Measurements from ENCODE around the gene DIRAS1.
A peak's percentile ranks its signal among the peaks of the same experiment; 100 is the strongest.

The DIRAS1 gene

DNA sequence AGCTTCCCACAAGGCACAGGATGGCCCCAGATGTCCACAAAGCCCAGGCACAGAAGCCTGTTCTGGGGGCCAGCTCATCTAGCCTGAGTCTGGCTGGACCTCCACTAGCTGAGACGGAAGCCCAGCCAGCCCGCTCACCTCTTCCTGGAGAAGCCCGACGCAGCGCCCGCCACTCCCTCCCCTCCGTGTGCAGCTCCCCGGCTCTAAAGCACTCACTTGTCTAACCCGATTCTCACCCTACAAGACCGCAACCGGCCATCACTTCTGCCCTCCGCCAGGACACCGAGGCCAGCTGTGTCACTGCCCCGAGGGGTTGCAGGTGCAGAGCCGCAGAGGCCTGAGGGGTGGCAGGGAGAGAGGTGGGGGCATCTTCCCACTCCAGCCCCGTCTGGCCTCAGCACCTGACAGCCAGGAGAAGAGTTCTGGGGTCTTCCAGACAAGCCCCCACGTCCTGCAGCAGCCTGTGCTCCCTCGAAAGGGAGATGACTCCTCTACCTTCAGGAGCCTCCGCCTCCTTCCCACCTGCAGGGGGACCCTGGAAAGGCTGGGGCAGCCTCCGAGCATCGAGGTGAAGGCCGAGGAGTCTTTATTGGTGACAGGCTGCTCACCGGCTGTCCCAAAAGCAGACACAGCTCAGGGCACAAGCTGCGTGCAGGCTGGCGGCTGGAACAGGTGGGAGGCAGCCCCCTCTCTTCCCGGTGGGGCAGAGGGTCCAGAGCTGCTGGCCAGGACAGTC, 5.9 kb upstream of the DIRAS1 start:
- Histone ChIP-seq H3K9ac (ENCODE audit: low read depth, low read length) (no peak overlapping the region; the same call in 1 of the 2 replicates), H3K4me1 (ENCODE audit: insufficient read depth, low read length) (peaks cover 3% of the 10 kb centered on the region; the same call in 1 of the 2 replicates), H3K36me3 (ENCODE audit: insufficient read depth, low read length) (no peaks in the 10 kb centered on the region), H3K9me3 (ENCODE audit: control insufficient read depth, insufficient read depth, low read length) (no peaks in the 10 kb centered on the region)

DNA sequence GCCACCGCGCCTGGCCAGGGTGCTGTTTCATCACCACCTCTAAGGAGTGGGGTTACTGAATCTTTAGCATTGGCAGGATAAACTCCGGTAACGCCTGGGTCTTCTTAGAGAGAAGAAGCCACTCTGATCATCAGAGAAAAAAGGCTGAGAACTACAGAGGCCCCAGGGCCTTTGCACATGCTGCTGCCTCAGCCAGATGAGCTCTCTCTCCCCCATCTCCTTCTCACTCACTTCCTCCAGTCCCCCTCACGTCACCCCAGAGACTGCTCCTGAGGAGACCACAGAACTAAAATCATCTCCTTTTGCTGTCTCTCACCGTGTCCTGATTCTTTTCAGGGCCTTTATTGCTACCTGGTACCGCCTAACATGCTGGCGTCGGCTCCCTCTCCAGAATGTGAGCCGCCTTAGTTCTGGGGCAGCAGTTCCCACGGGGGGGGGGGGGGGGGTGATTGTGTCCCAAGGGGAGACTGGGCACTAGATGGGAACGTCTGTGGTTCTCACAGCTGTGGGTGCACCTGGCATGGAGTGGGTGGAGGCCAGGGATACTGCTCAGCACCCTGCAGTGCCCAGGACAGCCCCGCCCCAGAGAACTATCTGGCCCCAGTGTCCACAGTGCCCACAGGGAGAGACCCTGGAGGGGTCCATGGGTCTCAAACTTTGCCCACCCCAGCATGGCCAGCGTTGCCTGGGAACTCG, 5.1 kb upstream of the DIRAS1 start:
- H3K36me3 ChIP-seq (ENCODE audit: insufficient read depth, low read length): no peaks in the 10 kb centered on the region
- H3K4me1 ChIP-seq (ENCODE audit: insufficient read depth, low read length): peaks cover 3% of the 10 kb centered on the region; the same call in 1 of the 2 replicates
- no peak overlapping the region for H3K9ac ChIP-seq (ENCODE audit: low read depth, low read length)
- H3K9me3 ChIP-seq (ENCODE audit: control insufficient read depth, insufficient read depth, low read length): no peaks in the 10 kb centered on the region

DNA sequence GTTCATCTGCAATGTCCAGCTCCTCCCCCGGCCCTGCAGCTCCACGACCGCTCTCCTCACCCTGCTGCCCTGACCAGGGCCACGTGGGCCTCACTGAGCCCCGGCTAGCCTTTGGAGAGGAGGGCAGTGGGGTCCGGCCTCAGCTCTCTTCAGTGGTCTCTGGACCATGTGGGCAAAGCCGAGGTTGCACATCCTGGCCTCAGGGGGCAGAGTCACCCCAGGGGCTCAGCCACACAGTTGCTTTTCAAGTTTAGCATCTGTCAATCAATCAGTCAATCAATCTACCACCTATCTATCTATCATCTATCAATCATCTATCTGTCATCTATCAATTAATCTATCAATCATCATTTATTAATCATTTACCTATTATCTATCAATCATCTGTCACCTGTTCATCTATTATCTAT, 3.0 kb upstream of the DIRAS1 start:
- Histone ChIP-seq H3K9ac (ENCODE audit: low read depth, low read length) (no peak overlapping the region), H3K4me1 (ENCODE audit: insufficient read depth, low read length) (peaks cover 3% of the 10 kb centered on the region; the same call in 1 of the 2 replicates), H3K36me3 (ENCODE audit: insufficient read depth, low read length) (no peaks in the 10 kb centered on the region), H3K9me3 (ENCODE audit: control insufficient read depth, insufficient read depth, low read length) (no peaks in the 10 kb centered on the region)

DNA sequence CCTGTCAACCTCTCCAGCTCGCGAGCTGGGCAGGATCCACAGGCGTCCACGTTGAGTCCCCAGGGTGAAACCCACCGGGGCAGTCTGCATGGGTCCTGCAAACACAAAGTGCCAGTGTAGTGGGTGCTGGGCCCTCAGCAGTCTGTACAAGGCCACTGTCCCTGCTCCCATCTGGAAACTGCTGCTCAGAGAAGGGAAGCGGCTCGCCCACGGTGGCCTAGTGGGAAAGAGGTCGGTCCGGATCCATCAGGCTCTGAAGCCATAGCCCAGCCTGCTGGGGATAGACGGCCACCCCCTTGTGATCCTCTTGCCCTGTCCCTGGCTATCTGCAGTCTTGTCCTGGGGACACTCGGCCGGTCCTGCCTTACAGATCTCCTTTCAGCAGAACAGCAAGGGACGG, 2.6 kb upstream of the DIRAS1 start:
- Histone ChIP-seq H3K4me1 (ENCODE audit: insufficient read depth, low read length) (peaks cover 3% of the 10 kb centered on the region; the same call in 1 of the 2 replicates), H3K9ac (ENCODE audit: low read depth, low read length) (no peak overlapping the region), H3K36me3 (ENCODE audit: insufficient read depth, low read length) (no peaks in the 10 kb centered on the region), H3K9me3 (ENCODE audit: control insufficient read depth, insufficient read depth, low read length) (no peaks in the 10 kb centered on the region)

DNA sequence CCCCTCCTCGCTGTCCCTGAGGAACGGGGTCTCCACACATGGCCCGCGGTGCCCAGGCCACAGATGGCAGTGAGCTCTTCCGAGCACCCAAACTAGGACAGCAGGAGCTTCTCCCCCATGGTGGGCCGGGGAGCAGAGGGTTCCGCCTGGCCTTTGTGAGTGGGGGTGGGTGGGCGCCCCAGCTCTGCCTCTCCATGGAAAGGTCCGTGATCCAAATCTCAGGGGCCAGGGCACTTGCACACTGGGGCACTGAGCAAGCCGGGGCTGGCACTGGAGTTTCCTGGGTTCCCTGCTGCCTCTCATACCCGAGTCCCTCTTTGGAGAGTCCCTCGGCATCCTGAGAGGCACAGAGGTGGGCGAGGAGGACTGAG, 2.2 kb upstream of the DIRAS1 start:
- Histone ChIP-seq H3K36me3 (ENCODE audit: insufficient read depth, low read length) (no peaks in the 10 kb centered on the region), H3K9me3 (ENCODE audit: control insufficient read depth, insufficient read depth, low read length) (no peaks in the 10 kb centered on the region), H3K4me1 (ENCODE audit: insufficient read depth, low read length) (peaks cover 3% of the 10 kb centered on the region; the same call in 1 of the 2 replicates), H3K9ac (ENCODE audit: low read depth, low read length) (no peak overlapping the region)

DNA sequence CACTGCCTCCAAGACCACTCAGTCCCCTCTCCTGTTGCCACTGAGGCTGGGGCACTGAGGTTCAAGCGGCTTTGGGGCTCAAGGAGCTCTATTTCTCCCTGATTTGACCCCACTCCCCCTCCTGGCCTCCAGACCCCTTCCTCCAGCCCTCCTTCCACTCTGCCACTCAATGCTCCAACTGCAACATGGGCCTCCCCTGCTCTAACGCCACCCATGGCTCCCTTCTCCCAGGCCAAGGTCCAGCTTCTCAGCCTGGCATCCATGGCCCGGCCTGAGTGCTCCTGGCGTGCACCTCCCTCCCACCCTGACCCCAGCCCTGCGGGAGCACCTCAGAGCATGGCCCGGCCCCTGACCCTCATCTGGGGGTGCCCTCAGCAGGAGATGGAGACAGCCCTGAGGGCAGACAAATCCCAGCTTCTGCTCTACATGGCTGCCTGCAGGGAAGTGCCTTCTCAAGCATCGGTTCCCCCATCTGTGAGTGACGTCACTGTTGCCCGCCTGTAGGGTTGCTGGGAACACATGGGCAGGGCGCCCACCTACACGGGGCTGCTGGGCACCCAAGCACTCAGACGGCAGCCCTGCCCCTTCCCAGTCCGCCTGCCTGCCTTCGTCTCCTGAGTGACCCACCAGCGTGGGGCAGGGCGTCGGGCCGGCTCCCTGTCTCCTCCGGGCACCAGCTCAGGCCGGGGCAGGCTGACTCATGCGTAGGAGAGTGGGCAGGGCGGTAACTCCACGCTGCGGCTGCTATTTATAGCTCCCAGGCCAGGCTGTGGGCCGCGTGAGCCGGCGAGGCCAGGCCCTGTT, 1.6 kb upstream of the DIRAS1 start:
- Histone ChIP-seq H3K36me3 (ENCODE audit: insufficient read depth, low read length) (no peaks in the 10 kb centered on the region), H3K9me3 (ENCODE audit: control insufficient read depth, insufficient read depth, low read length) (no peaks in the 10 kb centered on the region), H3K4me1 (ENCODE audit: insufficient read depth, low read length) (peaks cover 3% of the 10 kb centered on the region; the same call in 1 of the 2 replicates), H3K9ac (ENCODE audit: low read depth, low read length) (no peak overlapping the region)

DNA sequence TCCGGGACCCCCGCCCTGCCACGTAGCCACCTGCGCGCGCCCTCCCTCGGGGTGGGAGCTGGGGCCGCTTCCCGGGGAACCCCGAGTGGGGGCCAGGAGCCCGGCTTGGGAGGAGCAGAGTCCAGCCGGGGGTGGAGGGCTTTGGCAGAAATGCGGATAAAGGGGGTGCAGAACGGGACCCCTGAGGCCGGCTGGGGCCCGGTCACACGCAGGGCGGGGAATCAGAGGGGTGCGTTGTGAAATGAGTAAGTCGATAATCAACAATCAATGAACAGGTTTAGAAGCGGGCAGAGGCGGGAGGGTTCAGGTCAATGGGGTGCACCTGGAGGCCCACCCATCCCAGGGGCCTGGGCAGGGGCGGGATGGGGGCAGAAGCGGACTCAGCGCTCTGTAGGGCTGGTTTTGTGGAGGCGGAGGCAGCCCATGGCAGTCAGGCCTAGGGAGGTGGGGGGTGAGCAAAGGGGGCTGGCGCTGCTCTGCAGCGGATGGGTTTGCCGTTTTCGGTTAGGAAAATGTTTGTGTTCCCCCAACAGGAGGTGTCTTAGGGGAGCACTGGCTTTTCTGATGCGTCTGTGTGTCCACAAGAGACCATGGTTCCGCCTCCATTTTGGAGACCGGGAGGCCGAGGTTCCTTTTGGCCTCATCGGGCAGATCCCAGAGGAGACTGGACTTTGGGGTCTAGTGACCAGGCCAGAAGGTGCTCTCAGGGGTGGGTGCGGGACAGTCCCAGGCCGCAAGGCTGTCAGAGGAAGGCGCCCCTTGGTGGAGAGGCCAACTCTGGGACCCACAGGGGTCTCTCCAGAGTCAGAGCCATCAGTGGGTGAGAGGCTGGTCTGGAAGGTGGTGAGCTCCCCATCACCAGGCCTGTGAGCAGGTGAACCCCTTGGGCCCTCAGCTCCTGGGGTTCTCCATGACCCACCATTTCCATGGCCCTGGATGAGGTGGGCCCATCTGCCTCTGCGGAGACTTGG, 683 bp upstream of the DIRAS1 start:
- H3K4me1 ChIP-seq (ENCODE audit: insufficient read depth, low read length): peaks cover 3% of the 10 kb centered on the region; the same call in 1 of the 2 replicates
- peak overlapping the region; percentile 58 for H3K9ac ChIP-seq (ENCODE audit: low read depth, low read length)
- no peaks in the 10 kb centered on the region for H3K36me3 ChIP-seq (ENCODE audit: insufficient read depth, low read length)
- no peaks in the 10 kb centered on the region for H3K9me3 ChIP-seq (ENCODE audit: control insufficient read depth, insufficient read depth, low read length)

DNA sequence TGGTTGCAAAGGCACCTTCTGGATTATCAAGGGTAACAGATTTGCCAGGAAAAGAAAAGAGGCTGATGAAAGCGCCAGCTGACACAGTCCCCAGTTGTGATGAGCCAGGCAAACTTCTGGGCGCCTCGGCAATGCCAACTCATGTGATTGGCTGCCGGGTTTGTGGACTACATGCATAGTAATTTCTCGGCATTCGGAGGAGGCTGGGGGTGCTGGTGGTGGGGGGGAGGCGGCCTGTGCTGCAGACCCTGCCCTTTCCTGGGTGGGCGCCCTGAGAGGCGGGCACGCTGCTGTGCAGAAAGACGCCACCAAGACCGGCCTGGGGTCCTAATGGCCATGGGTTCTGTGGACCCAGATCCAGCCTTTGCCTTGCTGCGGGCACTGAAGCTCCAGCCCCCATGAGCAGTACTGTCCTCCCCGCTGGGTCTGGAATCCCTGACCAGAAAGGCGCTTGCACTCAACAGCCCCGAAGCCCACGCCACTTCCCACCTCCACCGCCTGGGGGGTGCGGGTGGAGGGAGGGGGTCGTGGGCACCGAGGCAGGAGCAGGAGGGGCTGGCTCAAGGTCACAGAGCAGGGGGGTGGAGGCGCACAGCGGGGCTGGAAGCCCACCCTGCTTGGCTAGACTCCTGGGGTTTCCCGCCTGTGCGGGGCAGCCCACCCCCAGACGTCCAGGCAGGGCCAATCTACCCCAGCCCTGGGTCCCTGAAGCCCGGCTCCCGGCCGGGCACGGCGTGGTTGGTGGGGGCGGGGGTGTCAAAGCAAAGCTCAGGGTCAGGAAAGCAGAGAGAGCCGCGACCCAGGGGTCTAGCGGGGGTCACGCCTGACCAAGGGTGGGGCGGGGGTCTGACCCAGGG, 1.0 kb downstream of the DIRAS1 start:
- Histone ChIP-seq H3K36me3 (ENCODE audit: insufficient read depth, low read length) (no peaks in the 10 kb centered on the region), H3K9ac (ENCODE audit: low read depth, low read length) (peak overlapping the region; percentile 70), H3K9me3 (ENCODE audit: control insufficient read depth, insufficient read depth, low read length) (no peaks in the 10 kb centered on the region; the same call in 1 of the 2 replicates), H3K4me1 (ENCODE audit: insufficient read depth, low read length) (peaks cover 3% of the 10 kb centered on the region; the same call in 1 of the 2 replicates)

DNA sequence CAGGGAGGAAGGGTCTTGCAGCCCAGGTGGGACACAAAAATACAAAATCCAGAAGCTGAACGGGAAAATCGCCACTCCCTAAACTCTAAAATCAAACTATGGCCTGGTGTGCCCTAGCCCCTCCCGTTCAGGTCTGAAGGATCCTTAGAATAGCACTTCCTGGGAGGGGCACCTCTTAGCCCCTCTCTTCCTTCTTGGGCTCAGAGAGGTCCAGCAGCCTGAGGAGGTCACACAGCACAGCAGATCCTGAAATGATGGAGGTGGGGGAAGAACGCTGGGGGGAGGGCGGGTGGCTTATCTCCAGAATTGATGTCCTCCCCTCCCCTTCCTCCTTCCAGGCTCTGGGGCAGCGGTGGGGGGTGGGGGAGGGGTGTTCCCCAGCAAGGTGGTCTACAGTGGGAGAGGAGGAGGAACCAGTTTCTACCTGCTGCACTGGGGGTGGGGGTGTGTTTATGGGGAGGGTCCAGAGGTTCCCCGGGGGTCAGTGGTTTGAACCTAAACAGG, 1.9 kb downstream of the DIRAS1 start:
- H3K9ac ChIP-seq (ENCODE audit: low read depth, low read length): no peak overlapping the region

DNA sequence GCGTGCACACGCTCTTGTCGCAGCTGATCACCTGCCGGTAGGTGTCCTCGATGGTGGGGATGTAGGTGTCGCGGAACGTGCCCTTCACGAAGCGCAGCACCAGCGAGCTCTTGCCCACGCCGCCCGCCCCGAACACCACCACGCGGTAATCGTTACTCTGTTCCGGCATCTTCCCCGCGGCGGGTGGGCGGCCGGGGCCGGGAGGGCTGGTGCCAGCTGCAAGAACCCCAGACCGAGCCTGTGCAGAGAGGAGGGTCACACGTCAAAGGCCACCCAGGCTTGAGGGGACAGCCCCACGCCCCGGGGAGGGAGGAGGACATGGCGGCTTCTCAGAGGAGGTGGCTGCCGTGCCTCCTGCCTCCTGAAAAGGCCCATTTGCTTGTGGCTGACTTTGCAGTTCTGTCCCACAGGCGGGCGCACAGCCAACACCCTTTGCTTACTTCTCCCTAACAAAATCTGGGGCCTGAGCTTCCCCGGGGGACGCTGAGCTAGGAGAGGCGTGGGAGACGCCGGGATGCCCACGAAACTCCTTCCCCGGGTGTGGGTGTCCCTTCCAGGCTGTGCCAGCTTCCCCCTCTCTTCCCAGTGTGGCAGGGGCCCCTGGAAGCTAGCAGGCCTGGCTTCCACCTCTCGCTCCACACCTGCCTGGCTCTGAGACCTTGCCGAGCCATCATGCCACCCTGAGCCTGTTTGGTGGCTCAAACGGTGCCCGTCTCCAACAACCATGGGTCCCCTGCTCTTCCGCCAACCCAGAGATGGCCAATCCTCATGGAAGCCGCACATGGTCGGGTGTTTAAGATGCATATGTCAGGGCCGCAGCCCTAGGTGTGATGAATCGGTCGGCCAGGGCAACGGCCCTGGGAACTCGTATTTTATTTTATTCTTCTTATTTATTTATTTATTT, 3.3 kb downstream of the DIRAS1 start:
- Histone ChIP-seq H3K36me3 (ENCODE audit: insufficient read depth, low read length) (no peaks in the 10 kb centered on the region), H3K4me1 (ENCODE audit: insufficient read depth, low read length) (no peaks in the 10 kb centered on the region), H3K9ac (ENCODE audit: low read depth, low read length) (no peak overlapping the region), H3K9me3 (ENCODE audit: control insufficient read depth, insufficient read depth, low read length) (no peaks in the 10 kb centered on the region; the same call in none of the 2 replicates)

More for the DNA sequence above, 1.9 kb downstream of the DIRAS1 start:
- H3K36me3 ChIP-seq (ENCODE audit: insufficient read depth, low read length): no peaks in the 10 kb centered on the region
- no peaks in the 10 kb centered on the region; the same call in none of the 2 replicates for H3K9me3 ChIP-seq (ENCODE audit: control insufficient read depth, insufficient read depth, low read length)
- peaks cover 3% of the 10 kb centered on the region; the same call in 1 of the 2 replicates for H3K4me1 ChIP-seq (ENCODE audit: insufficient read depth, low read length)

DNA sequence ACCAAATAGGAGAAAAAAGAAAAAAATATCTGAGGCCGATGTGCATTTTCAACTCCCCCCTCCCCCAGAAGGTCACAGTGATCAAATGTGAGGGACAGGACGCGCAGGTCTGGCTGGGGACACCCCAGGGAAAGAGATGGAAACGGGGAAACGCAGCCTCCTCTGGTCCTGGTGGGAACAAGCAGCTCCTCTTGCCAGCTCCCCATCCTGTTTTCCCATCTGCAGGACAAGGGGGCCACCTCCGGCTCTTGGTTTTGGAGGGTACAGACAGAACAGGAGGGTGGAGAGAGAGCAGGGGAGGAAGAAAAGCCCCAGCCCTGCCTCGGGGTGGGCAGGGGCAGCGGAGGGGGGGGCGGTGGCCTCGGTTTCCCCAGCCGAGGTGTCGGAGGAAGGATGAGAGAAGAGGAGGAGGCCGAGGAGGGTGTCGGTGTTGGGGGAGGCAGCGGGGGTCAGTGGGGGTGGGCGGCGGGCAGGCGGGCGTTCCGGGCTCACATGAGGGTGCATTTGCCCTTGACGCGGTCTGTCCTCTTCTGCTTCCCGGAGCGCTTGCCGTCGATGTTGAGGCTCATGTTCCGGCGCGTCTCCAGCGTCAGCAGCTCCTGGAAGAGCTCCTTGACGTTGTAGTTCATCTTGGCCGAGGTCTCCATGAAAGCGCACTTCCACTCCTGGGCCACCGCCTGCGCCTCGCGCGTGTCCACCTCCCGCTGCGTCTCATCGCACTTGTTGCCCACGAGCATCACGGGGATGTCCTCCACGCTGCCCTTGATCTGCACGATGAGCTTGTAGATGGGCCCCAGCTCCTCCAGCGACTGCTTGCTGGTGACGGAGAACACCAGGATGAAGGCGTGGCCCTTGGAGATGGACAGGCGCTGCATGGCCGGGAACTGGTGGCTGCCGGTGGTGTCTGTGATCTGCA, 4.2 kb downstream of the DIRAS1 start:
- H3K9me3 ChIP-seq (ENCODE audit: control insufficient read depth, insufficient read depth, low read length): no peaks in the 10 kb centered on the region; the same call in none of the 2 replicates
- H3K36me3 ChIP-seq (ENCODE audit: insufficient read depth, low read length): no peaks in the 10 kb centered on the region
- H3K4me1 ChIP-seq (ENCODE audit: insufficient read depth, low read length): no peaks in the 10 kb centered on the region
- no peak overlapping the region for H3K9ac ChIP-seq (ENCODE audit: low read depth, low read length)

Measured in ES-I3 (cell line).